ENCODE data around the gene RBM47.

Gene RBM47

DNA sequence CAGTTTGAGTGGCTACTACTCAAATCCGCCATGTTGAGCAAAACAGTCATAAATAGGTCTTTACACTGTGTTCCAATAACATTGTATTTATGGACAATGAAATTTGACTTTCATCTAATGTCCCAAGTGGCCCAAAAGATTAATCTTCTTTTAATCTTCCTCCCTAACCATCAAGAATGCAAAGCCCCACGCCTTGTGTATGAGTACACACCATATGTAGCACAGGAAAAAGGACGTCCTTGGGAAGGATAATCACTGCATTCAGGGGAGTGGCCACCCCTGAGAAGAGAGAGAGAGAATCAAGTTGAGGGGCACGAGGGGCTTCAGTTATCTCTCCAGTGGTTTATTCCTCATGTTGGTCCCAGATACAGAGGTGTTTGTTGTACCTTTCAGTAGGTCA, 33.1 kb downstream of the RBM47 start:
- TF ChIP-seq, protein P1, sequence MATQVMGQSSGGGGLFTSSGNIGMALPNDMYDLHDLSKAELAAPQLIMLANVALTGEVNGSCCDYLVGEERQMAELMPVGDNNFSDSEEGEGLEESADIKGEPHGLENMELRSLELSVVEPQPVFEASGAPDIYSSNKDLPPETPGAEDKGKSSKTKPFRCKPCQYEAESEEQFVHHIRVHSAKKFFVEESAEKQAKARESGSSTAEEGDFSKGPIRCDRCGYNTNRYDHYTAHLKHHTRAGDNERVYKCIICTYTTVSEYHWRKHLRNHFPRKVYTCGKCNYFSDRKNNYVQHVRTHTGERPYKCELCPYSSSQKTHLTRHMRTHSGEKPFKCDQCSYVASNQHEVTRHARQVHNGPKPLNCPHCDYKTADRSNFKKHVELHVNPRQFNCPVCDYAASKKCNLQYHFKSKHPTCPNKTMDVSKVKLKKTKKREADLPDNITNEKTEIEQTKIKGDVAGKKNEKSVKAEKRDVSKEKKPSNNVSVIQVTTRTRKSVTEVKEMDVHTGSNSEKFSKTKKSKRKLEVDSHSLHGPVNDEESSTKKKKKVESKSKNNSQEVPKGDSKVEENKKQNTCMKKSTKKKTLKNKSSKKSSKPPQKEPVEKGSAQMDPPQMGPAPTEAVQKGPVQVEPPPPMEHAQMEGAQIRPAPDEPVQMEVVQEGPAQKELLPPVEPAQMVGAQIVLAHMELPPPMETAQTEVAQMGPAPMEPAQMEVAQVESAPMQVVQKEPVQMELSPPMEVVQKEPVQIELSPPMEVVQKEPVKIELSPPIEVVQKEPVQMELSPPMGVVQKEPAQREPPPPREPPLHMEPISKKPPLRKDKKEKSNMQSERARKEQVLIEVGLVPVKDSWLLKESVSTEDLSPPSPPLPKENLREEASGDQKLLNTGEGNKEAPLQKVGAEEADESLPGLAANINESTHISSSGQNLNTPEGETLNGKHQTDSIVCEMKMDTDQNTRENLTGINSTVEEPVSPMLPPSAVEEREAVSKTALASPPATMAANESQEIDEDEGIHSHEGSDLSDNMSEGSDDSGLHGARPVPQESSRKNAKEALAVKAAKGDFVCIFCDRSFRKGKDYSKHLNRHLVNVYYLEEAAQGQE (IDR thresholded peaks at IDR 0.05; ENCODE audit: insufficient replicate concordance, low read depth): no peak
- H3K4me3 ChIP-seq (replicated peaks; ENCODE audit: insufficient read depth, low read length): no peak overlapping the region
- H3K27me3 ChIP-seq (ENCODE audit: insufficient read depth, poor library complexity, severe bottlenecking): no peaks in the 10 kb centered on the region
- DNase-seq (ENCODE audit: low read depth in 1 of 2, low spot score in 1 of 2): no peak
- H3K27ac ChIP-seq (replicated peaks): no peak overlapping the region

DNA sequence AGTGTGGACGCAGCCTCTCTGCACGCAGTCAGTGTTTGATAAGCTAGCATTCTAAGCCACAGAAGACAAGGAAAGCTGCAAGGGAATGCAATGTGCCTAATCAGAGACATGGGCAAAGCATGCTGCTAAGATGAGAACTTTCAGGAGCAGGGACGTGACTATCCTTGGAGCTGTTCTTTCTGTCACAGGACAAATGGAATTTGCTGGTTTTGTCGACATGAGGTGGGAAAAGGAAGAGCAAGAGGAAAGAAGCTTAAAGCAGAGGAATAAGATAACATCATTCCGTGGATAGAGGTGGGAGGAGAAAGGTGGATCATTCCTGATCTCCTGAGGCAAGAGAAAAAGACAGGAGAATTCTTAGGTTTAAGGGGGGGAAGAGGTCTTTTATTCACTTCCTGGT, 33.7 kb downstream of the RBM47 start:
- Histone ChIP-seq H3K27ac (replicated peaks) (no peak overlapping the region), H3K27me3 (ENCODE audit: insufficient read depth, poor library complexity, severe bottlenecking) (no peaks in the 10 kb centered on the region), H3K4me3 (replicated peaks; ENCODE audit: insufficient read depth, low read length) (no peak overlapping the region)
- DNase-seq (ENCODE audit: low read depth in 1 of 2, low spot score in 1 of 2): no peak
- TF ChIP-seq POLR2AphosphoS5 (IDR thresholded peaks at IDR 0.05; ENCODE audit: low read depth) (no peak), SPI1 (IDR thresholded peaks at IDR 0.05; ENCODE audit: borderline replicate concordance, low read depth) (no peak), GABPA (IDR thresholded peaks at IDR 0.05; ENCODE audit: low read depth) (no peak), CTCF (IDR thresholded peaks at IDR 0.05; ENCODE audit: insufficient read depth, low read length) (no peak)
- TF ChIP-seq, protein P1 (IDR thresholded peaks at IDR 0.05; ENCODE audit: insufficient replicate concordance, low read depth): no peak

DNA sequence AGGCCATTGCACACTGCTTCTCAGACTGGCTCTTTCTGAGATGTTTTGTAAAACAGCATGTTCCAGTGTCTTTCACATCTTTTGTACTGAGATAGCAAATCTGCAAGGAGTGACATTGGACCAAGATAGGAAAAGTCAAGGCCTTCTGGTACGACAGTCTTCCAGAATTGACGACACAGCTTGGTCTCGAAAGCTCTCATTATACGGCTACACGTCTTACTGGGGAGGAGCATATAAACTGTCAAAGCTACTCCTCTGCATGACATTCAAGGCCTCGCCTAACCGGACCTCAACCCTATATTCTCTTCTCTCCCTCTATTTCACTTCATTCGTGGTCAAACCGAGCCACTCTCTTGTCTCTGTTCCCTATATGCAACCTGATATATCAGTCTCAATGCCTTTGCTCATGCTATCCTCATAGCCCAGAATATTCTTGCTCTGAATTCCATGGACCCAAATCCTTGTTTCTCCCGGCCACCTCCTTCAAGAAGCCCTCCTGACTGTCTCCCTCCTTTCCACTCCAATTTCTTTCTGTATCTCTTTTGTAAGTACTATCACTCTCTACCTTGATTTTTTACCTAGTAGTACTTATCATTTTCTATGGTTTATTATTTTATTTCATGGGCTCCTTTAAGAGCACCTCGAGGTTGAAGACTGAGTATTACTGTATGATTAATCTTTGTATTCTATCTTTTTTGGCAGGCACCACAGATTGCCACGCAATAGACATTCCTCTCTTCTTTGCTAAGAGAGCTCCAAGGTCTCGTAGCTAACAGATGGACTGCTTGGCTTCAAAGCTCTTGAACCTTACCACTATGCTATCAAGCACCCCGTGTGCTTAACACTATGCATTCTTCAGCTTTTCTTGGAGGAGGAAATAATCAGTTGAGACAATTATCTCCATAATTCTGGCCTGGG, 35.1 kb downstream of the RBM47 start:
- no peak for DNase-seq (ENCODE audit: low read depth in 1 of 2, low spot score in 1 of 2)
- no peak overlapping the region for H3K4me3 ChIP-seq (replicated peaks; ENCODE audit: insufficient read depth, low read length)
- H3K27ac ChIP-seq (replicated peaks): no peak overlapping the region
- H3K27me3 ChIP-seq (ENCODE audit: insufficient read depth, poor library complexity, severe bottlenecking): no peaks in the 10 kb centered on the region
- TF ChIP-seq, protein P1 (IDR thresholded peaks at IDR 0.05; ENCODE audit: insufficient replicate concordance, low read depth): no peak

DNA sequence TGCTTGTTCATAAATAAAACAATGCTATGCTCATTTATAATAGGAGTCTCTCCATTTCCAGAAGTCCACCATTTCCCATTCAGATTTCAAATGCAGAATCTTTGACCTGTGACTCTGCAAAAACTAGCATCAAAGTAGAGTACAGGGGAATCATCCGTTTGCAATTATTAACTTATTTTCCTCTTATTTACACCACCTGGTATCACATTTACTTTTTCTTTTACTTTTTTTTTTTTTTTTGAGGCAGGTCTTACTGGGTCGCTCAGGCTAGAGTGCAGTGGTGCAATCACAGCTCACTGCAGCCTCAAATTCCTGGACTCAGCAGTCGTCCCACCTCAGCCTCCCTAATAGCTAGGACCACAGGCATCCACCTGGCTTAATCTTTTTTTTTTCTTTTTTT, 37.6 kb downstream of the RBM47 start:
- H3K27me3 ChIP-seq (ENCODE audit: insufficient read depth, poor library complexity, severe bottlenecking): no peaks in the 10 kb centered on the region
- H3K4me3 ChIP-seq (replicated peaks; ENCODE audit: insufficient read depth, low read length): no peak overlapping the region
- no peak overlapping the region for H3K27ac ChIP-seq (replicated peaks)
- DNase-seq (ENCODE audit: low read depth in 1 of 2, low spot score in 1 of 2): no peak
- TF ChIP-seq GABPA (IDR thresholded peaks at IDR 0.05; ENCODE audit: low read depth) (no peak), SPI1 (IDR thresholded peaks at IDR 0.05; ENCODE audit: borderline replicate concordance, low read depth) (no peak), POLR2AphosphoS5 (IDR thresholded peaks at IDR 0.05; ENCODE audit: low read depth) (no peak), CTCF (IDR thresholded peaks at IDR 0.05; ENCODE audit: insufficient read depth, low read length) (no peak)
- TF ChIP-seq, protein P1 (IDR thresholded peaks at IDR 0.05; ENCODE audit: insufficient replicate concordance, low read depth): no peak
